GM23338 (cell line): Measurements from ENCODE around the gene CALR3. TPM values are rescaled to one million over a fixed set of nuclear protein-coding genes. Genes with fewer than 3 reads are reported as not detected.
A peak's percentile ranks its signal among the peaks of the same experiment; 100 is the strongest.

Source experiments
- ATAC-seq: fragments of 200-7000 bp; cut with Tn5 transposase; 3 replicates; pipeline ENCODE4 v1.9.1; 2020
- DNase-seq: peaks from one replicate; pipeline ENCODE4 v3.0.0-alpha.2; 2015; ENCODE audit warnings: low spot score
- H2AFZ ChIP-seq: fragments of 200-600 bp; sonication (generic); 2 replicates; pipeline ENCODE4 v1.8.0; 2016; ENCODE audit warnings: antibody characterized with exemption, mild to moderate bottlenecking, moderate library complexity
- H3F3A ChIP-seq: fragments of 200-600 bp; sonication (generic); replicated peaks from 2 replicates; pipeline ENCODE4 v1.8.0; 2017; ENCODE audit warnings: antibody characterized with exemption, mixed run types, low read depth
- H3K27ac ChIP-seq: fragments of 200-600 bp; sonication (generic); 2 replicates; pipeline ENCODE4 v1.6.1; 2016; ENCODE audit warnings: low read depth
- H3K27me3 ChIP-seq: fragments of 200-600 bp; sonication (generic); 2 replicates; pipeline ENCODE4 v1.8.0; 2016; ENCODE audit warnings: mild to moderate bottlenecking, mixed run types, moderate library complexity; ENCODE audit not compliant: insufficient read depth
- H3K36me3 ChIP-seq: fragments of 200-600 bp; sonication (generic); 2 replicates; pipeline ENCODE4 v1.8.0; 2016; ENCODE audit warnings: mild to moderate bottlenecking; ENCODE audit not compliant: insufficient read depth
- H3K4me1 ChIP-seq: fragments of 200-600 bp; sonication (generic); 2 replicates; pipeline ENCODE4 v1.8.0; 2016; ENCODE audit warnings: mild to moderate bottlenecking, moderate library complexity; ENCODE audit not compliant: insufficient read depth
- H3K4me2 ChIP-seq: fragments of 200-600 bp; sonication (generic); 2 replicates; pipeline ENCODE4 v1.7.1; 2017; ENCODE audit warnings: mixed run types
- H3K4me3 ChIP-seq: fragments of 200-600 bp; sonication (generic); 2 replicates; pipeline ENCODE4 v1.6.1; 2016; ENCODE audit warnings: mixed run types
- H3K79me2 ChIP-seq: fragments of 200-600 bp; sonication (generic); replicated peaks from 2 replicates; pipeline ENCODE4 v1.8.0; 2017; ENCODE audit warnings: mild to moderate bottlenecking; ENCODE audit not compliant: insufficient read depth
- H3K9me2 ChIP-seq: fragments of 200-600 bp; sonication (generic); 2 replicates; pipeline ENCODE4 v1.8.0; 2017; ENCODE audit not compliant: insufficient read depth
- H4K20me1 ChIP-seq: fragments of 200-600 bp; sonication (generic); replicated peaks from 2 replicates; pipeline ENCODE4 v1.8.0; 2017; ENCODE audit warnings: mild to moderate bottlenecking; ENCODE audit not compliant: insufficient read depth
- H3K27ac Mint-ChIP-seq: 2 replicates; pipeline ENCODE4 v1.8.0; 2020; ENCODE audit warnings: inconsistent platforms, mild to moderate bottlenecking, moderate library complexity, mixed read lengths
- H3K27me3 Mint-ChIP-seq: 3 replicates; pipeline ENCODE4 v1.8.0; 2022; ENCODE audit warnings: low read depth, mild to moderate bottlenecking, moderate library complexity, mixed read lengths, inconsistent platforms; ENCODE audit not compliant: insufficient read depth, poor library complexity
- H3K36me3 Mint-ChIP-seq: 3 replicates; pipeline ENCODE4 v1.8.0; 2021; ENCODE audit warnings: low read depth, mild to moderate bottlenecking, inconsistent platforms, moderate library complexity, mixed read lengths
- H3K4me1 Mint-ChIP-seq: 3 replicates; pipeline ENCODE4 v1.8.0; 2020; ENCODE audit warnings: mild to moderate bottlenecking, inconsistent platforms, mixed read lengths
- H3K4me3 Mint-ChIP-seq: 3 replicates; pipeline ENCODE4 v1.8.0; 2021; ENCODE audit warnings: moderate library complexity, mild to moderate bottlenecking, inconsistent platforms, mixed read lengths
- H3K9me3 Mint-ChIP-seq: 3 replicates; pipeline ENCODE4 v1.8.0; 2020; ENCODE audit warnings: moderate library complexity, mild to moderate bottlenecking, inconsistent platforms, mixed read lengths
- CTCF ChIP-seq, 2 experiments: fragments of 200-600 bp in 1 of 2; sonication (generic) in 1 of 2; conservative IDR thresholded peaks; 2 replicates each; pipeline versions ENCODE4 v1.5.1 to v1.6.1; 2016 to 2017; ENCODE audit warnings: antibody characterized with exemption in 2 of 2, low read depth in 2 of 2, mild to moderate bottlenecking in 2 of 2, moderate library complexity in 1 of 2
- EZH2 ChIP-seq: fragments of 200-600 bp; sonication (generic); IDR thresholded peaks from one replicate; pipeline ENCODE4 v1.8.0; 2017; ENCODE audit warnings: antibody characterized with exemption, mild to moderate bottlenecking, low read depth; ENCODE audit not compliant: unreplicated experiment
- NANOG ChIP-seq: IDR thresholded peaks from 2 replicates; pipeline ENCODE4 v1.6.1; 2016; ENCODE audit warnings: antibody characterized with exemption, borderline replicate concordance
- ZNF114 ChIP-seq: fragments of 250-450 bp; sonication (Bioruptor Pico); IDR thresholded peaks from 2 replicates; pipeline ENCODE4 v1.5.0; 2020; ENCODE audit warnings: mild to moderate bottlenecking, moderate library complexity
- polyA plus RNA-seq: library from polyadenylated mRNA; unstranded; fragments of >200 nt; fragmentation: Nextera tagmentation; extraction: Ambion mirVana; gene quantifications from 2 replicates; pipeline ENCODE4 v1.2.1, GENCODE V29; 2016
- total RNA-seq: library from RNA; depleted of rRNA; stranded (reverse); fragments of >200 nt; shearing (Covaris generic); gene quantifications from 2 replicates; pipeline ENCODE4 v1.2.3, GENCODE V29; 2014
- TF ChIP-seq, protein P1 (sequence below): IDR thresholded peaks from one replicate; pipeline ENCODE4 v1.6.1; 2018; ENCODE audit warnings: antibody characterized with exemption; ENCODE audit not compliant: unreplicated experiment

The CALR3 gene
- total and polyA plus RNA-seq, 2 experiments from 2014 or later, result 0.42 to 0.66 TPM

GRCh38 chr19:16442386-16443276 lies 53.3 kb downstream of the CALR3 start:
- Mint-ChIP-seq H3K27ac (peak overlapping the region; percentile 77; the same call in 1 of the 2 replicates), H3K9me3 (no peaks in the 10 kb centered on the region), H3K4me3 (no peak overlapping the region; the same call in 2 of the 3 replicates), H3K36me3 (peaks cover 24% of the 10 kb centered on the region), H3K27me3 (peaks cover 3% of the 10 kb centered on the region), H3K4me1 (peaks cover 39% of the 10 kb centered on the region)
- H4K20me1 ChIP-seq, result peaks cover 44% of the 10 kb centered on the region
- H3K4me3 ChIP-seq, result no peak overlapping the region
- H2AFZ ChIP-seq, result no peak overlapping the region
- DNase-seq (no peak), ATAC-seq (no peak)
- peaks cover 8% of the 10 kb centered on the region; the same call in 1 of the 2 replicates for H3F3A ChIP-seq
- H3K4me2 ChIP-seq, result no peak overlapping the region
- TF ChIP-seq, protein P1, sequence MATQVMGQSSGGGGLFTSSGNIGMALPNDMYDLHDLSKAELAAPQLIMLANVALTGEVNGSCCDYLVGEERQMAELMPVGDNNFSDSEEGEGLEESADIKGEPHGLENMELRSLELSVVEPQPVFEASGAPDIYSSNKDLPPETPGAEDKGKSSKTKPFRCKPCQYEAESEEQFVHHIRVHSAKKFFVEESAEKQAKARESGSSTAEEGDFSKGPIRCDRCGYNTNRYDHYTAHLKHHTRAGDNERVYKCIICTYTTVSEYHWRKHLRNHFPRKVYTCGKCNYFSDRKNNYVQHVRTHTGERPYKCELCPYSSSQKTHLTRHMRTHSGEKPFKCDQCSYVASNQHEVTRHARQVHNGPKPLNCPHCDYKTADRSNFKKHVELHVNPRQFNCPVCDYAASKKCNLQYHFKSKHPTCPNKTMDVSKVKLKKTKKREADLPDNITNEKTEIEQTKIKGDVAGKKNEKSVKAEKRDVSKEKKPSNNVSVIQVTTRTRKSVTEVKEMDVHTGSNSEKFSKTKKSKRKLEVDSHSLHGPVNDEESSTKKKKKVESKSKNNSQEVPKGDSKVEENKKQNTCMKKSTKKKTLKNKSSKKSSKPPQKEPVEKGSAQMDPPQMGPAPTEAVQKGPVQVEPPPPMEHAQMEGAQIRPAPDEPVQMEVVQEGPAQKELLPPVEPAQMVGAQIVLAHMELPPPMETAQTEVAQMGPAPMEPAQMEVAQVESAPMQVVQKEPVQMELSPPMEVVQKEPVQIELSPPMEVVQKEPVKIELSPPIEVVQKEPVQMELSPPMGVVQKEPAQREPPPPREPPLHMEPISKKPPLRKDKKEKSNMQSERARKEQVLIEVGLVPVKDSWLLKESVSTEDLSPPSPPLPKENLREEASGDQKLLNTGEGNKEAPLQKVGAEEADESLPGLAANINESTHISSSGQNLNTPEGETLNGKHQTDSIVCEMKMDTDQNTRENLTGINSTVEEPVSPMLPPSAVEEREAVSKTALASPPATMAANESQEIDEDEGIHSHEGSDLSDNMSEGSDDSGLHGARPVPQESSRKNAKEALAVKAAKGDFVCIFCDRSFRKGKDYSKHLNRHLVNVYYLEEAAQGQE, result no peak
- TF ChIP-seq ZNF114 (CRISPR knock-in tag) (no peak), CTCF (conservative IDR thresholded peaks at IDR 0.05; ENCODE audit: low read depth in 2 of 2) (no peak), EZH2 (no peak)
- no peaks in the 10 kb centered on the region for H3K9me2 ChIP-seq
- H3K79me2 ChIP-seq, result peaks cover 62% of the 10 kb centered on the region
- H3K4me1 ChIP-seq, result peaks cover 24% of the 10 kb centered on the region
- peak overlapping the region; percentile 83 for H3K27ac ChIP-seq
- H3K36me3 ChIP-seq, result peaks cover 7% of the 10 kb centered on the region; the same call in 1 of the 2 replicates
- H3K27me3 ChIP-seq, result no peaks in the 10 kb centered on the region

DNA sequence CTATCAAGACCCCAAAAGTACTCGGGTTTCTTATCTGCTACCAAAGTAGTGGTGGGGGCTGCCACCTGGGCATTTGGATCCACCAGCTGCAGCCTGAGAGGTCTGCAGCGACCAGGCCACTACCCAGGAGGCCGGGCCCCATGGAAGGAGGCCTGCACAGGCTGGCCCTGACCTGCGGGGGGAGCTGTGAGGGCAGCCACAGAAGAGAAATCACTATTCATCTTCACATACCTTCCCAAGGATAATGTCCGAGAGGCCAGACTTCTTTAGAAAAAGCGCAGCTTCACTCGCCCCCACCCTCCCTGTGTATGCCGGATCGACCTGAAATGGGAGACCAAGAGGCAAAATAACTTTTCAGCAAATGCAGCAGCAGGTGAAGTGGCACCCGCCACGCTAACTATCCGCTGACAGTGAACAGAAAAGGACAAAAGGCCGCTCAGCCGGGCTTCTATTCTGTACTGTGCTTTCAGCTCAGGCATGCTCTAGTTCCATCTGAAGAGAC lies 54.3 kb downstream of the CALR3 start:
- DNase-seq (peak; percentile 80), ATAC-seq (peak; percentile 94)
- Histone ChIP-seq H3K4me3 (no peak overlapping the region), H3K4me1 (peaks cover 23% of the 10 kb centered on the region), H3K27me3 (no peaks in the 10 kb centered on the region), H2AFZ (no peak overlapping the region), H3K36me3 (peaks cover 16% of the 10 kb centered on the region; the same call in 1 of the 2 replicates), H3K27ac (peak overlapping the region; percentile 83), H3K9me2 (no peaks in the 10 kb centered on the region), H4K20me1 (peaks cover 44% of the 10 kb centered on the region), H3F3A (peaks cover 8% of the 10 kb centered on the region; the same call in 1 of the 2 replicates), H3K4me2 (no peak overlapping the region), H3K79me2 (peaks cover 53% of the 10 kb centered on the region)
- Mint-ChIP-seq H3K36me3 (peaks cover 27% of the 10 kb centered on the region), H3K9me3 (no peaks in the 10 kb centered on the region), H3K4me1 (peaks cover 34% of the 10 kb centered on the region), H3K27ac (no peak overlapping the region), H3K27me3 (peaks cover 3% of the 10 kb centered on the region), H3K4me3 (no peak overlapping the region)
- TF ChIP-seq CTCF (conservative IDR thresholded peaks at IDR 0.05; ENCODE audit: low read depth in 2 of 2), result peak; percentile 81 to 83
- no peak for TF ChIP-seq NANOG
